Esophagus squamous epithelium (tissue), 4 donors: ENCODE measurements around the gene ITGB5.

ENCODE experiments used
- CTCF ChIP-seq, 6 experiments: fragments of 450-650 bp in 4 of 6; fragments of 200-600 bp in 2 of 6; sonication (generic) in 2 of 6; IDR thresholded peaks; one replicate each; pipeline ENCODE4 v1.5.1; 2016 to 2019; ENCODE audit warnings: antibody characterized with exemption in 6 of 6, mild to moderate bottlenecking in 4 of 6, moderate library complexity in 4 of 6
- POLR2A ChIP-seq, 4 donors: fragments of 450-650 bp; IDR thresholded peaks; one replicate each; pipeline ENCODE4 v1.6.1; 2017; ENCODE audit warnings: antibody characterized with exemption in 4 of 4, mild to moderate bottlenecking in 4 of 4, moderate library complexity in 3 of 4

DNA sequence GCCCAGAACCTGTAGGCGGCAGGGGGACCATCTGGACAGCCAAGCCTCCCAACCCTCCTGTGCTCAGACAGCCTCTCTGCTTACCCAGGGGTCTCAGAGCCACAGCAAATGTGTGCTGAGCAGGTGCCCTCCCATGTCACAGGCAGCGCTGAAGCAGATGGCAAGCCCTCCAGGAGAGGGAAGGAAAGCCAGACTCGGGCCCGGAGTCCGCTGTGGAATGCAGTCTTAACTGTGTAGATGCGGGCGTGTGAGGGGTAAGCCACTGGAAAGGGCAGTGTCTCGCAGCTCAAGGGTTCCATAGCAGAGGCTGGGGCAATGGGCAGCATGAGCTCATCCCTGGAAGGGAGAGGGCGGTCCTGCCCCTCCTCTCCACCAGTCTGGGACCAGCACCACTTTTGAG is 111.3 kb downstream of the ITGB5 start:
- TF ChIP-seq CTCF (IDR thresholded peaks at IDR 0.05) (no peak), POLR2A (IDR thresholded peaks at IDR 0.05) (no peak)
